ENCODE measurements around the gene MSTO1.
"Not testable (repeated sequence)": the region's sequence is repeated elsewhere in the genome, so short reads cannot be mapped to it uniquely, and the experiment has no call there.

GRCh38 chr1:155661239-155661638 is 51.2 kb downstream of the MSTO1 start:
- TF ChIP-seq CTCF (IDR thresholded peaks at IDR 0.05; ENCODE audit: low read length); EZH2 (IDR thresholded peaks at IDR 0.05; ENCODE audit: borderline replicate concordance, low read length): not testable (repeated sequence)
